Choroid plexus epithelial cell (primary cell): Measurements from ENCODE around the gene ZNF521.

Experiments
- DNase-seq: peaks from one replicate; pipeline ENCODE4 v3.0.0-alpha.2; 2010; ENCODE audit warnings: low read depth
- H3K4me3 ChIP-seq: 2 replicates; pipeline ENCODE4 v1.5.1; 2011; ENCODE audit warnings: low read depth, mild to moderate bottlenecking, control low read depth, low read length, moderate library complexity
- CTCF ChIP-seq: conservative IDR thresholded peaks from 2 replicates; pipeline ENCODE4 v1.5.1; 2011; ENCODE audit warnings: low read depth, mild to moderate bottlenecking, control low read depth, inconsistent platforms, low read length, moderate library complexity

Gene ZNF521

GRCh38 chr18:25253779-25254178 lies 98.2 kb downstream of the ZNF521 start:
- TF ChIP-seq CTCF: no peak
- no peak overlapping the region for H3K4me3 ChIP-seq
- no peak for DNase-seq

DNA sequence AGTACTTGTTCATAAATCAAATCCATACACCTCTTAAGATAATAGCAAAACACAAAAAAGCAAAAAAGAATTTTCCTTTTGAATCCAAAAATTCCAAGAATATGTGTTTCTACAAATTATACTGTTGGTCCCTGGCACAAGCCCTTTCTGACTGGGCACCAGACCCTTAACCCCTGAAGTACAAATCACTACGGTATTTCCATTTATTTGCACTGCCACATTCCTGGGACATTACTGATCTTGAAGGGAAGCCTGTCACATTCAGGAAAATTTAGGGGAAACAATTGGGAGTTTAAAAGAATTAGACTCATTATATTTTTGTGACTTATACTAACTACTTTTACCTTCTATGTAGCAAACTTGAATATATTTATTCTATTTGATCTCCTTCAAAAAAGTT lies 98.8 kb downstream of the ZNF521 start:
- no peak for DNase-seq
- H3K4me3 ChIP-seq: no peak overlapping the region
- no peak for TF ChIP-seq CTCF

DNA sequence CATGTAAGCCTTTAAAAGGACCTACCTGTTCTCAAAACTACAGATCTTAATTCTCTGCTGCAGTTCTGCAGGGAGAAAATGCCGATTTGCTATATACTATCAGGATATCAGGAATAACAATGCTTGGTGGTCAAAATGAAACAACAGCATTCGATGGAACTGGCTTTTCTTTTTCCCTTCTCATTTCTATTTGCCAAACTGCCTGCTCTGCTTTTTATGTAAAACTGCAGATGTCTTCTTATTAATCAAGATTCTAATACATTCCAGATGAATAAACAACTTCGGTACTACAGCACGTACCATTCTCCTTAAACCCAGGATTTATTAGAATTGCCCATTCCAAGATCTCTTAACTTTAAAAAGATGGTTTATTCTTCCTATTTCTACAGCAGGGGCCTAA lies 100.9 kb downstream of the ZNF521 start:
- H3K4me3 ChIP-seq: no peak overlapping the region
- no peak for TF ChIP-seq CTCF
- no peak for DNase-seq

GRCh38 chr18:25250474-25250851 lies 101.5 kb downstream of the ZNF521 start:
- TF ChIP-seq CTCF: no peak
- no peak overlapping the region for H3K4me3 ChIP-seq
- no peak for DNase-seq

DNA sequence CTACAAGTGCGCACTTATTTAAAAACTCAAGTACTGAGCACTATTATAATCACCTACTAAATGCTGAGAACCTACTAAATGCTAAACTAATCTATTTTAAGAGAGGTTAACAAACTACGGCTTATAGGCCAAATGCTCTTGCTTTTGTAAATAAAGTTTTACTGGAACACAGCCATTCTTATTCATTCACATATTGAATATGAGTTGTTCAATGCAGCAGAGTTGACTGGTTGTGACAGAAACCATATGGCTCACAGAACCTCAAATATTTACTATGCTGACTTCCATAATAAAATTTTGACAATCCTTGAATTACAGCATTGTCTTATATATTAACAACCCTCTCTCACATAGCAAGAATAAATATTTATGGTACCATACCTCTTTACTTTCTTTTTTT lies 103.2 kb downstream of the ZNF521 start:
- DNase-seq: no peak
- no peak for TF ChIP-seq CTCF
- no peak overlapping the region for H3K4me3 ChIP-seq

GRCh38 chr18:25247725-25248124 lies 104.2 kb downstream of the ZNF521 start:
- H3K4me3 ChIP-seq: no peak overlapping the region
- TF ChIP-seq CTCF: no peak
- no peak for DNase-seq

GRCh38 chr18:25244924-25245698 lies 106.9 kb downstream of the ZNF521 start:
- no peak for TF ChIP-seq CTCF
- DNase-seq: no peak
- H3K4me3 ChIP-seq: no peak overlapping the region
